Lower leg skin (tissue), 4 donors: Measurements from ENCODE around the gene SULF2. TPM values are rescaled to one million over a fixed set of nuclear protein-coding genes. Genes with fewer than 3 reads are reported as not detected.

Source experiments
- DNase-seq, 2 donors: peaks; one replicate each; pipeline ENCODE4 v3.0.0-alpha.2; 2019; ENCODE audit warnings: low spot score in 2 of 2
- H3K4me3 ChIP-seq: fragments of 200-600 bp; sonication (generic); 2 replicates; pipeline ENCODE4 v1.5.1; 2017; ENCODE audit warnings: mild to moderate bottlenecking, low read depth; ENCODE audit not compliant: poor library complexity, severe bottlenecking
- POLR2A ChIP-seq, 2 donors: fragments of 450-650 bp; IDR thresholded peaks; one replicate each; pipeline ENCODE4 v1.6.1; 2016 to 2017; ENCODE audit warnings: antibody characterized with exemption in 2 of 2, mild to moderate bottlenecking in 1 of 2, moderate library complexity in 1 of 2
- WGBS, 2 donors: methylation state at CpG; one replicate each; pipeline ENCODE4 v1.1.5; 2018; 5-methylcytosine and 5-hydroxymethylcytosine counted together
- intact Hi-C: fragments of 100-400 bp; cut with DNase I; formaldehyde crosslinking; loops from one replicate; pipeline ENCODE4 v1.15.0; 2023; ENCODE audit warnings: low total_unique reads
- total RNA-seq, 4 donors: library from RNA; depleted of rRNA; stranded (reverse); fragments of >200 nt; gene quantifications; one replicate each; pipeline ENCODE4 v1.1.0, GENCODE V29; 2016
- TF ChIP-seq, protein P1 (sequence below), 3 donors: fragments of 450-650 bp; IDR thresholded peaks; one replicate each; pipeline ENCODE4 v1.5.1; 2016; ENCODE audit warnings: antibody characterized with exemption in 3 of 3, mild to moderate bottlenecking in 3 of 3, moderate library complexity in 2 of 3

The SULF2 gene
- total RNA-seq, 4 donors from 2014 or later: 18.3 to 83.0 (median 28.0) TPM

DNA sequence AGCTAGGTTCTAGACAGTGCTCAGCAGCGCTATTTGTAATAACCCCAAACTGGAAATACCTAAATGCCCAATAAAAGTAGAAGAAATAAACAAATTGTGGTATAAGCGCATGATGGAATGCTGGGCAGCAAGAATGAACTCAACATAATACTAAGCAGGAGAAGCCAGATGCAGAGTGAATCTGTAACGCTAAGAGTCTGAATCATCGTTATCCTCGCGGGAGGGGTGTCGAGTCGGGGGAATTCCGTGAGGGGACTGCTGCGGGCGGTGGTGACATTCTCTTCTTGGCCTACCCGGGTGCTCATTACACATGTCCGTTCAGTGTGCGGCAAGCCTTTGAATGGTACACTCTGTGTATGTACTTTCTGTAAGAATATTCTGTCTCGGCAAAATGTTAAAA is 83.7 kb downstream of the SULF2 start:
- 81 to 84% methylated on average over 15 of the region's 15 CpGs for WGBS, 2 donors
- TF ChIP-seq POLR2A (IDR thresholded peaks at IDR 0.05): no peak
- TF ChIP-seq, protein P1, sequence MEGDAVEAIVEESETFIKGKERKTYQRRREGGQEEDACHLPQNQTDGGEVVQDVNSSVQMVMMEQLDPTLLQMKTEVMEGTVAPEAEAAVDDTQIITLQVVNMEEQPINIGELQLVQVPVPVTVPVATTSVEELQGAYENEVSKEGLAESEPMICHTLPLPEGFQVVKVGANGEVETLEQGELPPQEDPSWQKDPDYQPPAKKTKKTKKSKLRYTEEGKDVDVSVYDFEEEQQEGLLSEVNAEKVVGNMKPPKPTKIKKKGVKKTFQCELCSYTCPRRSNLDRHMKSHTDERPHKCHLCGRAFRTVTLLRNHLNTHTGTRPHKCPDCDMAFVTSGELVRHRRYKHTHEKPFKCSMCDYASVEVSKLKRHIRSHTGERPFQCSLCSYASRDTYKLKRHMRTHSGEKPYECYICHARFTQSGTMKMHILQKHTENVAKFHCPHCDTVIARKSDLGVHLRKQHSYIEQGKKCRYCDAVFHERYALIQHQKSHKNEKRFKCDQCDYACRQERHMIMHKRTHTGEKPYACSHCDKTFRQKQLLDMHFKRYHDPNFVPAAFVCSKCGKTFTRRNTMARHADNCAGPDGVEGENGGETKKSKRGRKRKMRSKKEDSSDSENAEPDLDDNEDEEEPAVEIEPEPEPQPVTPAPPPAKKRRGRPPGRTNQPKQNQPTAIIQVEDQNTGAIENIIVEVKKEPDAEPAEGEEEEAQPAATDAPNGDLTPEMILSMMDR (IDR thresholded peaks at IDR 0.05): no peak
- H3K4me3 ChIP-seq: no peak overlapping the region
- intact Hi-C loops: no loop called here
- DNase-seq: no peak

DNA sequence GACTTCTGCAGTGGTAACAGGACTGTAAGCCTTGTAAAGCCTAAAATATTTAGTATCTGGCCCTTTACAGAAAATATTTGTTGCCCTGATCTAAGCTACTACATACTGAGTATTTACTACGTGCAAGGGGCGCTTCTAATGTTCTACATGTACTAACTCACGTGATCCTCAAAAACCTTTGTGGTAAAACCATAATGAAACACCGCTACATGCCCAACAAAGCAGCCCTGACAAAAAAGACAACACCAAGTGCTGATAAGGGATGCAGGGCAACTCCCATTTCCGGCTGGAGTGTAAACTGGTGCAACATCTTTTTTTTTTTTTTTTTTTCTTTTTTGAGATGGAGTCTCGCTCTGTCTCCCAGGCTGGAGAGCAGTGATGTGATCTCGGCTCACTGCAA is 85.0 kb downstream of the SULF2 start:
- TF ChIP-seq POLR2A (IDR thresholded peaks at IDR 0.05): no peak
- TF ChIP-seq, protein P1 (IDR thresholded peaks at IDR 0.05): no peak
- intact Hi-C loops: no loop called here
- H3K4me3 ChIP-seq: no peak overlapping the region
- 88 to 93% methylated on average over 7 of the region's 7 CpGs for WGBS, 2 donors
- DNase-seq: no peak

DNA sequence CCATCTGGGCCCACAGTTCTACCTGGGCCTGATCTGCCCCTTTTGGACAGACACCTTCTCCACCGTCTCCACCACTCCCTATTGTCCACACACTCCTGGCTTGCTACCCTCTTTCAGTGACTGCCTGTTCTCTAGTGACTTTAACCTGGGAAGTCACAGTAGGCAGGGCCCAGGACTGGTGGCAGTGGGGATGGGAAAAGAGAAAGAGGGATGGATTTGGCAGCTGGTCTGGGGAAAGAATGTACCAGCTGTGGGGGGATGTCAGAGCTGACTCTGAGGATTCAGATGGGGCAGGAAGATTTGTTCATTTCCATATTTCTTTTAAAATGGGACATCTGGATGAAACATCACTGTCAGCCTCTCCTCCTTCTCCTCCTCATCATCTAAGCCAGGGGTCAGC is 85.5 kb downstream of the SULF2 start:
- DNase-seq: no peak
- no peak overlapping the region for H3K4me3 ChIP-seq
- TF ChIP-seq, protein P1 (IDR thresholded peaks at IDR 0.05): no peak
- no peak for TF ChIP-seq POLR2A (IDR thresholded peaks at IDR 0.05)
- 76 to 97% methylated on average over 1 of the region's 1 CpG for WGBS, 2 donors
- intact Hi-C loops: no loop called here

DNA sequence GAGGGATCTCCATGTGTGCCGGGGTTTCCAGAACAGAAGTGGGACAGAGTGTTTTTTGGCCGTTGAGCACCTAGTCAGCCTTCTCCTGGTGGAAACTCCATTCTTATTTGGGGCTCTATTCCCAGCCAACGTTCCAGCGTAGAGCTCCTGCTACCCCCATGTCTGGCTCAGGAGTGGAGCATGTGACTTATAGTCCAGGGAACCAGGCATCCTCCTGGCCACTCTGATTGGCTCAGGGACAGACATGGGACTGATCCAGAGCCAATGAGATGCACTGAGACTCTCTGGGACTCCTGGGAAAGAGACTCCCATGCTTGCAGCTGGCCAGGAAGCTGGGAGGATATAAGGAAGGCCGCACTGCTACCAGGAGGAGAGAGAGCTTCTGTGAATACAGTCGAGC is 87.1 kb downstream of the SULF2 start:
- TF ChIP-seq POLR2A (IDR thresholded peaks at IDR 0.05): no peak
- TF ChIP-seq, protein P1 (IDR thresholded peaks at IDR 0.05): no peak
- WGBS, 2 donors: 92 to 93% methylated on average over 6 of the region's 6 CpGs
- no peak overlapping the region for H3K4me3 ChIP-seq
- no peak for DNase-seq
- intact Hi-C loops: no loop called here

DNA sequence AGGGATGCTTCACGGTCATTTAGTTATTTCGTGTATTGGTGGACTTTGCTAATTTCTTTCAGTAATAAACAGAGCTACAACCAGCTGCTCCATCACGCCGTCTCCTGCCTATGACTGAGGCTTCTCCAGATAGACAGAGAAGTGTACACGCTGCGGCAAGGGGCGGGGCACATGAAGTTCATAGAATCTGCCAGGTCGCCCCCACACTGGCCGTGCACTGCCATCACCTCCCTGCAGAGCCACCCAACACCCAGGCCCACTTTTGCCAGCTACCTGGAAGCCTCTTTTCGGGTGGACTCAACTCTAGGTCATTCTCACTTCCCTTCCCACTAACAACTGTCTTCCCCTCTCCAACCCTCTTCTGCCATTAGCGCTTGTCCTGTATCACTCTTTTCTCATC is 88.4 kb downstream of the SULF2 start:
- no peak for DNase-seq
- intact Hi-C loops: no loop called here
- no peak for TF ChIP-seq POLR2A (IDR thresholded peaks at IDR 0.05)
- TF ChIP-seq, protein P1 (IDR thresholded peaks at IDR 0.05): no peak
- H3K4me3 ChIP-seq: no peak overlapping the region
- WGBS, 2 donors: 93 to 94% methylated on average over 11 of the region's 11 CpGs

DNA sequence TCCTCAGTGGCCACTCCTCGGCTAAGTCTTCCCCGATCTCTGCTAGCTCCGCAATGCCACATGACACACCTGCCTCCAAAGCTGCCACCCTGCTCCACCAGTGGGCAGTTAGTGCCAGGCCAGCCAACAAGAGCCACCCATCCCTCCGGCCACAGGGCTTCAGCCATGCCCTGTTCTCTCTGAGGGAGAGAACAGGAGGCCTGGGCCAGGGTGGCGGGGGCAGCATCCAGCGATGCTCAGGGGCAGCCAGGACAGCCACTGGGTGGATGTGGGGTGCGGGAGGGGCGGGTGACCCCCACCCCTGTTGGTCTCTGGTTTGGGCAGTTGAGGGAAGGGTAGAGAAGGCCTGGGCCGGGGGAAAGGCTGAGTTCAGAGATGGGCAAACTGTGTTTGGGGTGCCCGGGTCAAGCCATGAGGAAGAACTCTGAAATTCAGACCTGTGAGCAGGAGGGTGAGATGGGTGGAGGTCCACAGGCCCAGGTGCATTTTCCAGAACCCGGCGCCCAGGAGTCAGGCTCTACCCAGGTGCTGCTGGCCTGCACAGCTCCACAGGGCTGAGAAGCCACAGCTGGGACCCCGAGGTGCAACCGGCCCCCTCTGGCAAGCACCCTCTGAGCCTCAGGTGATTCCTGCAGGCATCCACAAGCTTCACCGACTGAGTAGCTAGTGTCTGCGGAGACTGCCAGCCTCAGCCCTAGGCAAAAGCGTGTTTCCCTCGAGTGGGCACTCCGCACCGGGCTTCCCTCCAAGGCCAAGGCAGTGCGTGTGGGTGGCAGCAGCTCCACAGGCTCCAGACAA is 91.1 kb downstream of the SULF2 start:
- no peak overlapping the region for H3K4me3 ChIP-seq
- intact Hi-C loops: no loop called here
- TF ChIP-seq POLR2A (IDR thresholded peaks at IDR 0.05): no peak
- TF ChIP-seq, protein P1 (IDR thresholded peaks at IDR 0.05): no peak
- no peak for DNase-seq
- WGBS, 2 donors: 92 to 93% methylated on average over 18 to 20 of the region's 21 CpGs
